ENCODE measurements around the gene ETFDH.
A peak's percentile ranks its signal among the peaks of the same experiment; 100 is the strongest.
"Not testable (repeated sequence)": the region's sequence is repeated elsewhere in the genome, so short reads cannot be mapped to it uniquely, and the experiment has no call there.

Gene ETFDH

GRCh38 chr4:158681629-158682028 lies 9.5 kb downstream of the ETFDH start:
- Histone ChIP-seq H3K9me3 (ENCODE audit: control insufficient read depth, low read depth, low read length) (no peaks in the 10 kb centered on the region), H3K4me1 (ENCODE audit: control insufficient read depth, low read depth, low read length) (no peaks in the 10 kb centered on the region), H3K36me3 (ENCODE audit: control insufficient read depth, low read depth, low read length) (no peaks in the 10 kb centered on the region), H3K4me3 (ENCODE audit: low read length) (no peak overlapping the region), H3K9ac (ENCODE audit: low read length) (no peak overlapping the region), H3K27me3 (ENCODE audit: control insufficient read depth, insufficient read depth, low read length) (no peaks in the 10 kb centered on the region), H3K27ac (ENCODE audit: low read length) (no peak overlapping the region)

DNA sequence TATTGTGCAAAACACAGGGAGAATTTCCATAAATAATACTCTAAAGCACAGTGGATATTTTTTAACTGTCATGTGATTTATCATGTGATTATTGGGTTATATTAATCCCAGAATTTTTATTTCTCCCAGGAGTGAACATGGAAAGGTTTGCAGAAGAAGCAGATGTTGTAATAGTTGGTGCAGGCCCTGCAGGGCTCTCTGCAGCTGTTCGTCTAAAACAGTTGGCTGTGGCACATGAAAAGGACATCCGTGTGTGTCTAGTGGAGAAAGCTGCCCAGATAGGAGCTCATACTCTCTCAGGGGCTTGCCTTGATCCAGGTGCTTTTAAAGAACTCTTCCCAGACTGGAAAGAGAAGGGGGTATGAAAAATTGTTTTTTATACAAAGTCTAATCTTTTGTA lies 10.0 kb downstream of the ETFDH start:
- Histone ChIP-seq H3K27me3 (ENCODE audit: control insufficient read depth, insufficient read depth, low read length) (no peaks in the 10 kb centered on the region), H3K4me3 (ENCODE audit: low read length) (no peak overlapping the region), H3K36me3 (ENCODE audit: control insufficient read depth, low read depth, low read length) (no peaks in the 10 kb centered on the region), H3K4me1 (ENCODE audit: control insufficient read depth, low read depth, low read length) (no peaks in the 10 kb centered on the region), H3K9me3 (ENCODE audit: control insufficient read depth, low read depth, low read length) (no peaks in the 10 kb centered on the region), H3K9ac (ENCODE audit: low read length) (no peak overlapping the region), H3K27ac (ENCODE audit: low read length) (no peak overlapping the region)

DNA sequence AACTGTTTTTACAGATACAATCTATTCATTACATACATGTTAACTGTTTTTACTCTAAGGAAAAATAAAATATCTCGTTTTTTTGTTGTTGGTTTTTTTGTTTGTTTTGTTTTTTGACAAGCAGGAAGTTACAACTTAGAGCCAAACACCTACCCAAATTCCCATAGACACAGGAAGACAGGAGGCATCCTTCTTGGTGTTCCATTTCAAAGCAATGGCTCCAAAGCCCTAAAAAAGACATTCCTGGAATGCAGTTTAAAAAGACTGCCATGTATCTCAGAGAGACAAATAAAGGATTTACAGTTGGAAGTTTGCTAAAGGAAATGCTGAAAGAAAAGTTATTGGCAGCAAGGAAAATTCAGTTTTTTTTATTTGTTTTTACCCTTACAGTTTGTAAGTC lies 16.7 kb downstream of the ETFDH start:
- H3K9ac ChIP-seq (ENCODE audit: low read length), result no peak overlapping the region
- no peaks in the 10 kb centered on the region for H3K36me3 ChIP-seq (ENCODE audit: control insufficient read depth, low read depth, low read length)
- H3K27ac ChIP-seq (ENCODE audit: low read length), result no peak overlapping the region
- no peak overlapping the region for H3K4me3 ChIP-seq (ENCODE audit: low read length)
- H3K9me3 ChIP-seq (ENCODE audit: control insufficient read depth, low read depth, low read length), result no peaks in the 10 kb centered on the region
- H3K27me3 ChIP-seq (ENCODE audit: control insufficient read depth, insufficient read depth, low read length), result no peaks in the 10 kb centered on the region
- peaks cover 7% of the 10 kb centered on the region for H3K4me1 ChIP-seq (ENCODE audit: control insufficient read depth, low read depth, low read length)

DNA sequence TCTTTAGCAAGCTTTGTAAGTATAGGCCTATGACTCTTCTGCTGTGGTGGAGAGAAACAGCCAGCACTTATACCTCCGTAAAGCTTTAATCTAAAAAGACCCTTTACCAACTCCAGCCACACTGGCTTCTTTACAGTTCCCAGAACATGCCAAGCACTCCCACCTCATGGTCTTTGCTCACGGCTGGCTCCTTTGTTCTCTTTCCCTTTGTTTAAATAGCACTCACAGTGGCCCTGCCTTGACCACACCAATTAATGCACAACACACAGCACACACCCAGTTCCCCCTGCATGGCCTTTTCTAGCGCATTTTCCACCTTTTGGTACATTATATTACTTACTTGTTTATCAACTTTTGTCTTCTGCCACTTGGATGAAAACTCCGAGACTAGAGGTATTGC lies 32.2 kb downstream of the ETFDH start:
- H3K9ac ChIP-seq (ENCODE audit: low read length), result no peak overlapping the region
- no peaks in the 10 kb centered on the region for H3K27me3 ChIP-seq (ENCODE audit: control insufficient read depth, insufficient read depth, low read length)
- no peaks in the 10 kb centered on the region for H3K9me3 ChIP-seq (ENCODE audit: control insufficient read depth, low read depth, low read length)
- no peak overlapping the region for H3K27ac ChIP-seq (ENCODE audit: low read length)
- peaks cover 21% of the 10 kb centered on the region for H3K36me3 ChIP-seq (ENCODE audit: control insufficient read depth, low read depth, low read length)
- no peak overlapping the region for H3K4me3 ChIP-seq (ENCODE audit: low read length)
- H3K4me1 ChIP-seq (ENCODE audit: control insufficient read depth, low read depth, low read length), result no peaks in the 10 kb centered on the region

- H3K27me3 ChIP-seq (ENCODE audit: control insufficient read depth, insufficient read depth, low read length), result no peaks in the 10 kb centered on the region
- H3K36me3 ChIP-seq (ENCODE audit: control insufficient read depth, low read depth, low read length), result peaks cover 76% of the 10 kb centered on the region
Observed at GRCh38 chr4:158710814-158711213, 38.7 kb downstream of the ETFDH start.

DNA sequence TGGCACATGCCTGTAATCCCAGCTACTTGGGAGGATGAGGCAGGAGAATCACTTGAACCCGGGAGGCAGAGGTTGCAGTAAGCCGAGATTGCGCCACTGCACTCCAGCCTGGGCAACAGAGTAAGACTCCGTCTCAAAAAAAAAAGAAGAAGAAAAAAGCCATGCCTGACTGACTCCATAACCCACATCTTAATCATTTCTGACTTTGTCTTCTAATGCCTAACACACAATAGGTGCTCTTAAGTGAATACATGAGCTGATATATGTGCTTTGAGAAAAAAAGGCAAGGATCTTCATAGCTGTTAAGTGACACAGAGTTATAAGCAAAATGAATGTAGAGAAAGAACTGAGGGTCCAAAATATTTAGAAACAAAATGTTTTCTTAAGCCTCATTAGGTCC lies 40.5 kb downstream of the ETFDH start:
- not testable (repeated sequence) for H3K4me3 ChIP-seq (ENCODE audit: low read length); H3K4me1 ChIP-seq (ENCODE audit: control insufficient read depth, low read depth, low read length); H3K27me3 ChIP-seq (ENCODE audit: control insufficient read depth, insufficient read depth, low read length); H3K9me3 ChIP-seq (ENCODE audit: control insufficient read depth, low read depth, low read length); H3K27ac ChIP-seq (ENCODE audit: low read length); H3K9ac ChIP-seq (ENCODE audit: low read length)
- peaks cover 84% of the 10 kb centered on the region for H3K36me3 ChIP-seq (ENCODE audit: control insufficient read depth, low read depth, low read length)

More at GRCh38 chr4:158710814-158711213, 38.7 kb downstream of the ETFDH start:
- H3K4me1 ChIP-seq (ENCODE audit: control insufficient read depth, low read depth, low read length), result no peaks in the 10 kb centered on the region
- H3K4me3 ChIP-seq (ENCODE audit: low read length), result no peak overlapping the region
- H3K27ac ChIP-seq (ENCODE audit: low read length), result no peak overlapping the region
- H3K9me3 ChIP-seq (ENCODE audit: control insufficient read depth, low read depth, low read length), result no peaks in the 10 kb centered on the region
- no peak overlapping the region for H3K9ac ChIP-seq (ENCODE audit: low read length)

- H3K9me3 ChIP-seq (ENCODE audit: control insufficient read depth, low read depth, low read length), result no peaks in the 10 kb centered on the region
- H3K36me3 ChIP-seq (ENCODE audit: control insufficient read depth, low read depth, low read length), result peaks cover 86% of the 10 kb centered on the region
- no peaks in the 10 kb centered on the region for H3K4me1 ChIP-seq (ENCODE audit: control insufficient read depth, low read depth, low read length)
- no peak overlapping the region for H3K4me3 ChIP-seq (ENCODE audit: low read length)
- H3K27me3 ChIP-seq (ENCODE audit: control insufficient read depth, insufficient read depth, low read length), result no peaks in the 10 kb centered on the region
- no peak overlapping the region for H3K9ac ChIP-seq (ENCODE audit: low read length)
- no peak overlapping the region for H3K27ac ChIP-seq (ENCODE audit: low read length)
Observed at GRCh38 chr4:158714937-158715336, 42.8 kb downstream of the ETFDH start.

- Histone ChIP-seq H3K36me3 (ENCODE audit: control insufficient read depth, low read depth, low read length) (peaks cover 82% of the 10 kb centered on the region), H3K27ac (ENCODE audit: low read length) (no peak overlapping the region)
Observed at GRCh38 chr4:158715802-158716201, 43.7 kb downstream of the ETFDH start.

DNA sequence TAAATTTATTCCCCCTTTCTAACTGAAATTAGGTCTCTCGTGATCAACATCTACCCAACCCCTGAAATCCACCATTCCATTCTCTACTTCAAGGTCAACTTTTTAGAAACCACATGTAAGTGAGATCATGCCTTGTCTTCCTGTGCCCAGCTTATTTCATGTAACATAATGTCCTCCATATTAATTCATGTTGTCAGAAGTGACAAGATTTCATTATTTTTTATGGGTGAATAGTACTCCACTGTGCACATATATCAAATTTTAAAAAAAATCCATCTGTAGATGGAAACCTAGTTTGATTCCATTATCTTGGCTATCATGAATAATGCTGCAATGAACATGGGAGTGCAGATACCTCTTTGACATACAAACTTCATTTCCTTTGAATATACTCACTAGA lies 49.6 kb downstream of the ETFDH start:
- H3K9me3 ChIP-seq (ENCODE audit: control insufficient read depth, low read depth, low read length), result no peaks in the 10 kb centered on the region
- peaks cover 3% of the 10 kb centered on the region for H3K27me3 ChIP-seq (ENCODE audit: control insufficient read depth, insufficient read depth, low read length)
- peak overlapping the region; percentile 87 for H3K4me3 ChIP-seq (ENCODE audit: low read length)
- no peaks in the 10 kb centered on the region for H3K4me1 ChIP-seq (ENCODE audit: control insufficient read depth, low read depth, low read length)
- no peak overlapping the region for H3K27ac ChIP-seq (ENCODE audit: low read length)
- peaks cover 38% of the 10 kb centered on the region for H3K36me3 ChIP-seq (ENCODE audit: control insufficient read depth, low read depth, low read length)
- H3K9ac ChIP-seq (ENCODE audit: low read length), result peak overlapping the region; percentile 93

More at GRCh38 chr4:158715802-158716201, 43.7 kb downstream of the ETFDH start:
- H3K27me3 ChIP-seq (ENCODE audit: control insufficient read depth, insufficient read depth, low read length), result no peaks in the 10 kb centered on the region
- H3K4me3 ChIP-seq (ENCODE audit: low read length), result no peak overlapping the region
- no peaks in the 10 kb centered on the region for H3K4me1 ChIP-seq (ENCODE audit: control insufficient read depth, low read depth, low read length)
- no peak overlapping the region for H3K9ac ChIP-seq (ENCODE audit: low read length)
- no peaks in the 10 kb centered on the region for H3K9me3 ChIP-seq (ENCODE audit: control insufficient read depth, low read depth, low read length)

DNA sequence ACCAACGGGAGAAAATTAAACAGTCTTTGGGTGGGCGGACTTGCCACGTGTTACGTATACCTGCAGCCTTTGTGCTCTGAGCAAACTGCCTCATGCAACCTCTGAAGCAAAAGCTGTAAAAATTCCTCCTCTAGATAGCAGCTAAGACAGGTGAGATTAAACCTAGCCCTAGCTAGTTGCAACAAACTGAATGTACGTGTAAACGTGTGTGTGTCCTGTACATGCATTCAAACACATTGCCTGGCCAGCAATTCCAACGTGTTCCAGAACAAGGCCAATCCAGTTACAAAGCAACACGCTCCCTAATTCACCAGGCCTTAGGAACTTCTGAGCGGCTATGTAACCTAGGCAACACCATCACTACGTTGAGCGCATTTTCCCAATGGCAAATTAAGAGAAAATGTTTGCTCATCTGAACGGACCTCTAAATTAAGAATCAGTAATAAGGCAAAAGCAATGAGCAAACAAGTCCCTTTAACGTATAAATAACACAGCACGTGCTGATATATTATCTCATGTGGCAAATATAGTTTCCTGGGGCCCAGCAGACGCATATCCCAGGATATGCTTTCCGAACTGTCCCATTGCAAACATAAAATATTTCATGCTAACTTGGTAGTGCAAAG lies 50.3 kb downstream of the ETFDH start:
- H3K4me3 ChIP-seq (ENCODE audit: low read length), result peak overlapping the region; percentile 87
- H3K27me3 ChIP-seq (ENCODE audit: control insufficient read depth, insufficient read depth, low read length), result peaks cover 3% of the 10 kb centered on the region
- no peaks in the 10 kb centered on the region for H3K4me1 ChIP-seq (ENCODE audit: control insufficient read depth, low read depth, low read length)
- H3K9me3 ChIP-seq (ENCODE audit: control insufficient read depth, low read depth, low read length), result no peaks in the 10 kb centered on the region
- peak overlapping the region; percentile 93 for H3K9ac ChIP-seq (ENCODE audit: low read length)
- peak overlapping the region; percentile 36 for H3K27ac ChIP-seq (ENCODE audit: low read length)
- H3K36me3 ChIP-seq (ENCODE audit: control insufficient read depth, low read depth, low read length), result peaks cover 34% of the 10 kb centered on the region

- H3K9me3 ChIP-seq (ENCODE audit: control insufficient read depth, low read depth, low read length), result no peaks in the 10 kb centered on the region
- H3K27ac ChIP-seq (ENCODE audit: low read length), result peak within 1 kb of the TSS; percentile 36
- peaks cover 26% of the 10 kb centered on the region for H3K36me3 ChIP-seq (ENCODE audit: control insufficient read depth, low read depth, low read length)
- no peaks in the 10 kb centered on the region for H3K4me1 ChIP-seq (ENCODE audit: control insufficient read depth, low read depth, low read length)
- H3K4me3 ChIP-seq (ENCODE audit: low read length), result peak within 1 kb of the TSS; percentile 87
- peak within 1 kb of the TSS; percentile 93 for H3K9ac ChIP-seq (ENCODE audit: low read length)
- peaks cover 3% of the 10 kb centered on the region for H3K27me3 ChIP-seq (ENCODE audit: control insufficient read depth, insufficient read depth, low read length)
Observed at GRCh38 chr4:158722917-158723793, 51.1 kb downstream of the ETFDH start, which contains the start of gene PPID. TSS of gene PPID (minus strand) at chr4:158723396. CDS start at chr4:158723288, 108 bp downstream.

All from iPS-18a (cell line).